ENCODE data around the gene ZKSCAN5.
A peak's percentile ranks its signal among the peaks of the same experiment; 100 is the strongest.
"Not testable (repeated sequence)": the region's sequence is repeated elsewhere in the genome, so short reads cannot be mapped to it uniquely, and the experiment has no call there.

The ZKSCAN5 gene

DNA sequence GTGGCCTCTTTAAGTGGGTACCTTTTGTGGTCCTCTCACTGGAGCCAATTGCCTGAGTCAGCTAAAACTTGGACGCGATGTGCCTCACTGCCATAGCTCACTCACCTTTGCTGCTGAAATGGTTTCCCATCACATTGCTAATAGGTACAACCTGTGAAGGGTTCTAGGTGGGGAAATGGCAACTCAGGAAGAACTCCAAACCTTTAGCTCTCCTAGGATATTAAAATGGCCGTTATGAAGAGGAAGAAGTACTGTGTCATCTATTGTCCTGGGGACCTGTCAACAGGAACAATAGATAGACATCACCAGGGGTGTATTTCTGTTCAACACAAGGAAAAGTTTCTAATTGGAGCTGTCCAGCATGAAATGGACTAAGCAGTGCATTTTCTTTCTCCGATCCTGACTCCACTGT lies 52.7 kb downstream of the ZKSCAN5 start:
- DNase-seq: no peak

DNA sequence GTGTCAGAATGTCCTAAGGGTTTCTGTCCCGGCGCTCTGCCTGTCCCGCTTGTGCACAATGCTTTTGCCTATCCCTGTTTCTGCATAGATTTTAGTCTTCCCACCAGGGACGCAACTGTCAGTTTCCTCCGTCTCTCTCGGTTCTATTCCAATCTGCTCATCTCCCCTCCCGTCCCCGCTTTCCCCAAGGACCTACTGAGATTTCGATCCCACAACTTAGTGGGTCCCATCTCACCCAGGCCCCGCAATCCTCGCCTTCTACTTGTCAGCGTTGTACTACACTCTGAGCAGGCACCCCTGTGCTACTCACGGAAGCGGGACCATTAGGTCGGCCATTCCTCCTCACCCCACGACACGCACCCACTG lies 53.5 kb downstream of the ZKSCAN5 start:
- no peak for DNase-seq

DNA sequence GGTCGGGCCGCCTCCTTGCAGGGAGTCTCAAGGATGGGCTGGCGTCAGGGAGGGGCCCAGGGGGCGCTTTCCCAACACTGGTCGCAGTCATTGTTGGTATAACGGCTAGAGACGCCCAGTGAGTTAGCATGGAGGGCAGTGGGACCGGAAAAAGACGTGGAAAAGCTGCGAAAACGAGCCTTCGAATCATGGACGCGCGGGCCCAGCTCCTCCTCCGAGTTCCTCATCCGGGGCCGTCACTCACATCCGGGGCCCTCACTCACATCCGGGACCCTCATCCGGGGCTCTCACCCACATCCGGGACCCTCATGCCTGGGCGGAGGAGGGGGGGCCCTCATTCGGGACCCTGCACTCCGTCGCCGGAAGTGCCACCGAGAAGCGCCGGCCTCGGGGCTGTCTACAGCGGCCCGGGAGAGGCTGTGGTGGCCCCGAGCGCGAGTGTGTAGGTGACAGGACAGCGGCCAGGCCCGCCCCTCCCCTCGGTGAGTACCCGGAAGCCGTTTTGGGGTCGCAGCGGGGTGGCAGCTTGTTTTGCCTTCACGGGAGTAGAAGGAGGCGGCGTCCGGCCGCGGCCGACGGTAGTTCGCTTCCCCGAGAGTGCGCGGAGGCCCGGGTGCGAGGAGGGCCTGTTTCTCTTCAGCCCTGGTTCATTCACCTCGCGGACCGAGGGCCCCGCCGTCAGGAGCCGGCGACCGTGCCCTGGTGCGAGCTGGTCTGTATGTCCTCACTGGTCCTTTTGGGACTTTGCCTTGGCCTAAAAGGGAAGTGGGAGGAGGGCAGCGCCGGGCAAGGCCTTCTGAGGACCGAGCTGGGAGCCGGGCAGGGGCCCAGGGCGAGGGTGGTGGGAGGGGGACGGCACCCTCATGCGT lies 54.1 kb downstream of the ZKSCAN5 start, which contains the start of gene ZNF655:
Gene ZNF655 (plus strand): TSS at position 337 of the 869 bp plus-strand sequence. CDS start 1,918 bp downstream, outside the sequence.
- peak; percentile 77 to 89 for DNase-seq

DNA sequence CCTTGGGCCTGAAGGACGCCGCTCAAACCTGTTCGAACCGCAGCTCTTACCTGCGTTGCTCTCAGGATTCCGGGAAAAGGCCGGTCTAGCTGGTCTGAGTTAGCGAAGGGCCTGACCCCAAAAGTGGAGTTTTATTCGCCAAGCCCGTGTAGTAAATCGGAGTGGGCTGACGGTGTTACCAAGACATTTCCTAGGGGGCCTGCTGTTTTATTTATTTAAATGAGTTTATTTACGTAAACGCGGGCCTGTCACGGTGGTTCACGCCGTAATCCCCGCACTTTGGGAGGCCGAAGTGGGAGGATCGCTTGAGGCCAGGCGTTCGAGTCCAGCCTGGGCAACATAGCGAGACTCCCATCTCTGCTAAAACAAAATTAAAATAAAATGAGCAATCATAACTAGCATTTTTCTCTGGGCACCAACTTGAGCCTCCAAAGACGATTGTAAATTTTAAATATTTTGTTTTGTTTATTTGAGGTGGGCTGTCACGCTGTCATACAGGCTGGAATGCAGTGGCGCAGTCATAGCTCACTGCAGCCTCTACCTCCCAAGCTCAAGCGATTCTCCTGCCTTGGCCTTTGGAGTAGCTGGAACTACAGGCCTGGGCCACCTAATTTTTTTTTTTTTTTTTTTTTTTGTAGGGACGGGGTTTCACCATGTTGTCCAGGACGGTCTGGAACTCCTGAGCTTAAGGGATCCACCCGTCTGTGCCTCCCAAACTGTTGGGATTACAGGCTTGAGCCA lies 54.9 kb downstream of the ZKSCAN5 start:
- DNase-seq: no peak

DNA sequence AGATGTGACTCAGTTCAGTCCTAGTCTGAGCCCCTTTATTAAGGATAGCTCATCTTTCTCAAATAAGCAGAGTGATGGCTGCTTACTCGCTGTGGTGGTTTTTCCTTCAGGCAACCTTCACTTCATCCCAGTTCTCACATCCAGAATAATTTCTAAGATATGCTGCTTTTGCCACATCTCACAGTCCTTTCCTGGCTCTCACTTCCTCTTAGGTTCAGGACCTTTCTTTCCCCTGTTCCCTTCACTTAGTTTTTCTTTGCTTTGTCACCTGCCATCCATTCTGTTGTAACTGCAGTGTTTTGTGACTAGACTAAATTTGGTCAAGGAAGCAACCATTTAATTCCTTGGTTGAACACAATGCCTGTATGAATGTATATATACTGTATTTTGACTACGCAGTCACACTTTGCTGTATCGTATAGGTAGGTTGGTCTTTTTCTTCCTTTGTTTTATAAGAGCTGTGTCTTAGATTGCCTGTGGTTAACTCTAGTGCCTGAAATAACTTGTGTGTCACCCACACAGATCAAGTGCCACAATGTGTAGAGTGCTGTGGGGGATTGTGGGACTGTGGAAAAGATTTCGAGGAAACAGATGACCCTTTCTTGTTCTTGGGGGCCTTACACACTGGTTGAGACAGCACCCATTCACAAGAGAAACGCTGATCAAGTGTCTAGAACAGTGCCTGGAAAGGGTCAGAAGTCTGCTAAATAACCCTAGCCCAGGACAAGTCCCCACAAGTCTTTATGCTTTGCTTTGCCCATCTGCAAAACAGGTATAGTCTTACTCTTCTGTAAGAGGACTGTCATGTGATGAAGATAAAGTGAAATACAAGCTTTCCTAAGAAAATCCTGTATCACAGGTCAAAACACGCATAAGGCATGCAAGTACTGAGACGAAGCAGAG lies 56.6 kb downstream of the ZKSCAN5 start:
- DNase-seq: no peak

DNA sequence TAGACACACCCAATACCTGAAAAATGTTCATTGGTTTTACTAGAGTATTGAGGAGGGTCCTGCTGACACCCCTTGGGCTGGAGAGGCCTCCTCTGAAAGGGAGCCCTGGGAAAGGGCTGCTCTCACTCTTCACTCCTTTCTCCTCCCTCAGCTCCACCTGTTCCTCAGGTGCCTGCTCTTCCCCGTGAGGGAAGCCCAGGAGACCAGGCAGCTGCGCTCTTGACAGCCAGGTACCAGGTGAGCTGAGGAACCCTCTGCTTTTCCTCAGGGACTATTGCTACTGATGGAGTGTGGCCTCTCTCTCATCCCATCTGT lies 57.2 kb downstream of the ZKSCAN5 start:
- no peak for DNase-seq

DNA sequence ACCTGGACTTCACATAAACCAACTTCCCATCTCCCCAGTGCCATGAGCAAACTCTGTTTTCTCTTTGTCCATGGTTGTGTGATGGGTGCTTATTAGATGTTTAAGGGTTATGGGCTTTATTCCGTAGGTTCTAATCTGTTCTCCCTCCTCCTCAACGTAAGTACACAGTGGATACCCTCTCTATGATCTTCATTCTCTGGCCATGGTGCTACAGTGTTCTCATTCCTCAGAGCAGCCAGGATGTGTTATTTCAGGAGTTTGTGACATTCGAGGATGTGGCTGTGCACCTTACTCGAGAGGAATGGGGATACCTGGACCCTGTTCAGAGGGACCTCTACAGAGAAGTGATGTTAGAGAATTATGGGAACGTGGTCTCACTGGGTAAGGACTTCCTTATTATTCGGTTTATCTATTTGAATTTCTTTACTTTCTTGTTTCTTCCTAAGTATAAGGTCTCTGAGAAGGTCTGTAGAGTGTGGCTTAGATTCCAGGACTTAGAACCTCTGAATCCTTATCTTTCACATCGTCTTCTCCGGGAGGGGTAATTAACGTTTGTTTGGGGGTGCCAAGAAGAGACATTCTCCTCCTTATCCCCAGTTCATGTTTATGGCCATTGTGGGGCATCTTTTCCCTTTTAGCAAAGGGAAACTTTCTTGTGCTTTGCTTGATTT lies 57.8 kb downstream of the ZKSCAN5 start:
- no peak for DNase-seq

DNA sequence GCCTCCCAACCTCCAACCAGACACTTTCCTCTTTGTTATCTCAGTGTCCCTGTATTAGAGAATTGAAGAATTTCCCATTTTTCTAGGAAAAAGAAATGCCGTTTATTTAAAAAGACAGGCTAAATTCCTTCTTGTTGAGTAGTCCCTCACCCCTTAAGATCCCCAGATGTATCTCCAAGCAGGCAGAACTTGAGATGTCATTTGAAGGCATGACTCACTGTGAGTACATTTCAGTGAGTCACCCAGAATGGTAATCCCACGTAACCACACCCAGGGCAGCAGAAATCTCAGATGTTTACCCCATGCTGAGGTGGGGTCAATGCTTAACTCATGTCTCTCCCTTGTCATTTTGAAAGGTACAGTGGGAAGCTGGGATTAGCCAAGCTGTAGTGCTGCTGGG lies 58.4 kb downstream of the ZKSCAN5 start:
- no peak for DNase-seq

DNA sequence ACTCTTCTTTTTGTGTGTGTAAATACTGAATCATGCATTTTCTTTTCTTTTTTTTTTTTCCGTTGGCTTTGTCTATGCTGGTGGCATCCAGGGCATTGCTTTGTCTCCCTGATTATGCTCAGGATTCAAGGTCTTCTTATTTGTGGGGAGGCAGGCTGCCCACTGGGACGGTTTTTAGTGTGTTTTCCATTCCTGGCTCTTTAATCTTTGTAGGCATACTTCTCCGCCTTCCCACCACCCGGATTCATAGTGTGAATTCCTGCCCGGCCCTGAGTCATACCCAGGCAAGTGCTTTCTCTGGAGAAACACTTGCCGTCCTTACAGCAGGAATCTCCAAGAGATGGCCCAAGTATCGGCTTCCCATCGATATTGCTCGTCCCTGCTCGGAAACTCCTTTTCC lies 59.2 kb downstream of the ZKSCAN5 start:
- no peak for DNase-seq

DNA sequence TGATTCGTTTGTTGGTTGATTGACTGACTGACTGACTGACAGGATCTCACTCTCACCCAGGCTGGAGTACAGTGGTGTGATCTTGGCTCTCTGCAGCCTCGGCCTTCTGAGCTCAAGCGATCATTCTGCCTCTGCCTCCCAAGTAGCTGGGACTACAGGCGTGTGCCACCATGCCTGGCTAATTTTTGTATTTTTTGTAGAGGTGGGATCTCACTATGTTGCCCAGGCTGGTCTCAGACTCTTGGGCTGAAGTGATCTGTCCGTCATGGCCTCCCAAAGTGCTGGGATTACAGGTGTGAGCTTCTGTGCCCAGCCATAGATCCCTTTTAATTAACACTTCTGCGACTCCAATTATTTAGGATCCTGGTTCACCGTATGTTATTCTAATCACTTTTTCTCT lies 64.3 kb downstream of the ZKSCAN5 start:
- not testable (repeated sequence) for DNase-seq

DNA sequence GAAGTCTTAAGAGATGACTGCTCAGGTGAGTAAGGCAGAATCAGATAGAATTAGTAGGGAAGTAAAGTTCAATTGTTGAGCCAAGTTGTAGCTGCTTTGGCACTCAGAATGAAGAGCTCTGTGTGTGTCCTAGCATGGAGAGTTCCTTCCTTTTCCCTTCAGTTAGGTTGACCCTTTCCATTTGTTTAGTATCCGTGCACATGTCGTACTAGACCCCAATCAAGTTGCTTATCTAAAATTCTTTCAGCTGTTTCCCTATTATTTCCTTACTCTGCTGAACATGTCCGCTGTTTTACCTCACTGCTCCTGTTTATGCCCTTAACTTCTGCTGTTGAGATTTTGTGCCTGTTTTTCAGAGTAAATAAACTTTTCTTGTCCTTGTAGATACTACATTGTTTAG lies 67.3 kb downstream of the ZKSCAN5 start:
- DNase-seq: no peak

DNA sequence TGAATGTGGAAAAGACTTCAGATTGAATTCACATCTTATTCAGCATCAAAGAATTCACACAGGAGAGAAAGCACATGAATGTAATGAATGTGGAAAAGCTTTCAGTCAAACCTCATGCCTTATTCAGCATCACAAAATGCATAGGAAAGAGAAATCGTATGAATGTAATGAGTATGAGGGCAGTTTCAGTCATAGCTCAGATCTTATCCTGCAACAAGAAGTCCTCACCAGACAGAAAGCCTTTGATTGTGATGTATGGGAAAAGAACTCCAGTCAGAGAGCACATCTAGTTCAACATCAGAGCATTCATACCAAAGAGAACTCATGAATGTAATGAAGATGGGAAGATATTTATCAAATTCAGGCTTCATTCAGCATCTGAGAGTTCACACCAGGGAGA lies 68.8 kb downstream of the ZKSCAN5 start:
- no peak for DNase-seq

DNA sequence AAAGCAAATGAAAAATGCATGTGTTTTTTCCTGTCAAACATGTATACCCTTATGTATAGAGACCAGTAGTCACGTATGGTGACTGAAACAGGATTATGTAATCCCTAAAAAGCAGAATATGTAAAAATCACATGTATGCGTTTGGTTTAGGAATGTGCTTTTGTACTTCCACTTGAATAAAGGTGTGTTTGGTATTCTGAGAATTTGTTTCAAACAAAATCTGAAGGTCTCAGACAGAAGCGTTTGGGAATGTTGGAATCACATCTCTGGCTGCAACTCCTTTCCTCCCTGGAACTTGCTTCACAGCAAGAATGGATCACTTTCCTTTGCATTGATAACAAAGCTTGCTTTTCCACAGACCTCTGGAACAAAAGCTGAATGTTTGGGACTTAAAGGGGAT lies 71.8 kb downstream of the ZKSCAN5 start:
- DNase-seq: no peak

DNA sequence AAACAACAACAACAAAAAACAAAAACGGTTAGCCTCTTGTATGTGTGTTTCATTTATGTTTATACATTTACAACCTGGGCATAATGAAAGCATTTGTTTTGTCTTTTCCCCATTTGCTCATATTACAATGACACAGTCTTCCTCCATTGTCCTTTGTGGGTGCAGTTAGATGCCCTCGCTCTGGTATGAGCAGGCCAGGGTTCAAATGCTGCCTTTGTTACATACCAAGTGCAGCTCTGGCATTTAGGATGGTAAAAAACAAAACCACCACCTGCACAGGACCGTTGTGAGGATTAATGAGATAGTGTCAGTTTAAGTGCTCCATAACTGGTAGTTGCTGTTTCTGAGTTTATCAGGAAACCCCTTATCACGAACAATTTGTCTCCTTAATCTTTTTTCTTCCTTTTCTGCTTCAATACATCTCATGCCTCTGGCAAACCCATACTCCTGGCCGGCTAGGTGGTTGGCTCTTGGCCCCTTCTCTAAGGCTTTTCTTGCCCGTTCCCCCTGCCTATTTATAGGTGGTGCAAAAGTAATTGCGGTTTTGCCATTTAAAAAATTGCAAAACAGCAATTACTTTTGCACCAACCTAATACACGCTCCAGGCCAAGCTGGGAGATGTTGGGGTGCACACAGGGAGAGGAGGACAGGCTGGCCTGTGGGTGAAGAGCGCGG lies 75.0 kb downstream of the ZKSCAN5 start:
- peak in 1 of 2 donors; percentile 6 for DNase-seq

DNA sequence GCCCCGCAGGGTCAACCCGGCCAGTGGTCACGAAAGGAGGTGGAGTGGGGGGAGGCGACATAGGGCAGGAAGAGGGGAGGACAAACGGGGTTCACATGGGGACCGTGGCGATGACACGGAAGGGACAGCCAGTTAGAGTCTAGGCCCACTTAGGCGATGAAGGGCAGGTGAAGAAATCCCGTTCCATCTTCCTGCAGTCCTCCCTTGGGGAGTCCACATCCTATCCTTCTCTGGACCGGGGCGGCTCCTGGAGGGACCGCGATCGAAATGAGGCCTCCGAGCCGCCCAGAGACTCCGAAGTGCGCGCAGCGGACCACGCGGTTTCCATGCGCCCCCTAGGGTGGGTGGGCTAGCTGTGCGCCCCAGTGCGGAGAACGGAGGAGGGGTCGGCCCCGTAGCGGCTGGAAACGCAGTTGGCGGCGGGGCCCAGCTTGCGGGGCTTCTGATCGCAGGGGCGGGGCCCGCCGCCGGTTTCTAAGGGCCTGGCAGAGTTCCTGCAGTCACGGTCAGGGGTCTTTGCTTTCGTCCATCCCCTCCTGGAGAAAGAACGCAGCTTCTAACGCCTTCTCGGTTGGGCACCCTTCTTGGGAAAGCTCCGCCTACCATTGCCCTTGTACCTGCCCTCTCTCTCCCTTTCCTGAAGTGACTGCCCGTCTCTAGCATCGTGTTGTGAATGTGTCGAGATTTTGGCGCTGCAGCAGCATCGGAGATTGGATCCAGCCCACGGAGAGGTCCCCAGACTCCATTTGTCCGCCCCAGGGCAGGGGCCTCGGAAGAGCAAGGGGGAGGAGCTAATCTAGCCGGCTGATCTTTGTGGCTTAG lies 75.7 kb downstream of the ZKSCAN5 start:
- peak; percentile 3 to 40 for DNase-seq

DNA sequence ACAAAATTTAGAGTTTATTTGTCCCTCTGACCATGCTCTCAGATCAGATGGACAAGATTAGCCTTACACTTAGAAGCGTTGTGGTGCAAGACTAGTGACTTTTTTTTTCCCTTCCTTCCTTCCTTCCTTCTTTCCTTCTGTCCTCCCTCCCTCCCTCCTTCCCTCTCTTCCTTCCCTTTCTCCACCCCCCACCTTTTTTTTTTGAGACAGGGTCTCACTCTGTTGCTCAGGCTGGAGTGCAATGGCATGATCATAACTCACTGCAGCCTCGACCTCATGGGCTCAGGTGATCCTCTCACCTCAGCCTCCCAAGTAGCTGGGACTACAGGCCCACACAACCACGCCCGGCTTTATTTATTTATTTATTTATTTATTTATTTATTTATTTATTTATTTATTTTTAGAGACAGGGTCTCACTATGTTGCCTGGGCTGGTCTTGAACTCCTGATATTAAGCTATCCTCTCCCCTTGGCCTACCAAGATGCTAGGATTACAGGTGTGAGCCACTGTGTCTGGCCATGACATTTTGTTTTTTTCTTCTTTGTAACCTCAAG lies 76.4 kb downstream of the ZKSCAN5 start:
- not testable (repeated sequence) for DNase-seq
